Activated B cell treated with CpG ODN at 0.5 μM for 24 hours (primary cell): Measurements from ENCODE around the gene OR4D2. TPM values are rescaled to one million over a fixed set of nuclear protein-coding genes. Genes with fewer than 3 reads are reported as not detected.

ENCODE experiments used
- ATAC-seq: fragments of 200-7000 bp; cut with Tn5 transposase; one replicate; pipeline ENCODE4 v1.10.0; 2021; ENCODE audit warnings: low read depth, mild to moderate bottlenecking, moderate library complexity
- CTCF ChIA-PET: fragments of 350-600 bp; sonication (Branson Sonifier 250); formaldehyde crosslinking; loops from one replicate; lab custom pipeline; 2021; ENCODE audit warnings: antibody characterized with exemption; lab: Charles Lee
- POLR2A ChIA-PET: fragments of 350-600 bp; sonication (Branson Sonifier 250); formaldehyde crosslinking; loops from one replicate; lab custom pipeline; 2021; ENCODE audit warnings: antibody characterized with exemption; lab: Charles Lee
- DNase-seq: peaks from one replicate; pipeline ENCODE4 v3.0.0; 2022
- H3K27ac Mint-ChIP-seq: one replicate; pipeline ENCODE4 v1.8.0; 2020; ENCODE audit warnings: mixed read lengths
- H3K27me3 Mint-ChIP-seq: one replicate; pipeline ENCODE4 v1.8.0; 2021; ENCODE audit warnings: mixed read lengths
- H3K36me3 Mint-ChIP-seq: one replicate; pipeline ENCODE4 v1.8.0; 2021; ENCODE audit warnings: low read depth, mixed read lengths
- H3K4me1 Mint-ChIP-seq: one replicate; pipeline ENCODE4 v1.8.0; 2021; ENCODE audit warnings: mixed read lengths
- H3K4me3 Mint-ChIP-seq: one replicate; pipeline ENCODE4 v1.8.0; 2020; ENCODE audit warnings: mild to moderate bottlenecking, mixed read lengths
- H3K9me3 Mint-ChIP-seq: one replicate; pipeline ENCODE4 v1.8.0; 2020; ENCODE audit warnings: mixed read lengths
- CTCF ChIP-seq: fragments of 200-600 bp; IDR thresholded peaks from one replicate; pipeline ENCODE4 v1.8.0; 2022; ENCODE audit warnings: antibody characterized with exemption, mild to moderate bottlenecking
- intact Hi-C: fragments of 100-400 bp; cut with micrococcal nuclease; formaldehyde crosslinking; loops from one replicate; pipeline ENCODE4 v1.15.1; 2024
- total RNA-seq: library from RNA; stranded (reverse); gene quantifications from 2 replicates; pipeline ENCODE4 v1.2.3, GENCODE V29; 2022

OR4D2 gene
- total RNA-seq, 1 donor from 2014 or later, result not detected

- Mint-ChIP-seq H3K4me1 (no peaks in the 10 kb centered on the region), H3K27me3 (no peaks in the 10 kb centered on the region), H3K9me3 (no peaks in the 10 kb centered on the region), H3K4me3 (no peak overlapping the region), H3K27ac (no peak overlapping the region), H3K36me3 (peaks cover 19% of the 10 kb centered on the region)
- DNase-seq, result no peak
- TF ChIP-seq CTCF, result no peak
- POLR2A ChIA-PET, result no interaction called here
- CTCF ChIA-PET, result no interaction called here
- intact Hi-C loops, result no loop called here
- ATAC-seq, result no peak
These were observed 39.2 kb downstream of the OR4D2 start for GRCh38 chr17:58205936-58206335.

GRCh38 chr17:58207451-58207850 is 40.7 kb downstream of the OR4D2 start:
- H3K27me3 Mint-ChIP-seq, result no peaks in the 10 kb centered on the region
- POLR2A ChIA-PET, result no interaction called here
- CTCF ChIA-PET, result no interaction called here
- no peak for ATAC-seq
- H3K9me3 Mint-ChIP-seq, result no peaks in the 10 kb centered on the region
- peaks cover 25% of the 10 kb centered on the region for H3K36me3 Mint-ChIP-seq
- H3K4me1 Mint-ChIP-seq, result no peaks in the 10 kb centered on the region
- H3K4me3 Mint-ChIP-seq, result no peak overlapping the region
- H3K27ac Mint-ChIP-seq, result no peak overlapping the region
- no peak for DNase-seq
- TF ChIP-seq CTCF, result no peak
- intact Hi-C loops, result no loop called here

GRCh38 chr17:58208344-58208743 is 41.6 kb downstream of the OR4D2 start:
- no peaks in the 10 kb centered on the region for H3K9me3 Mint-ChIP-seq
- ATAC-seq, result no peak
- ChIA-PET POLR2A (no interaction called here), CTCF (no interaction called here)
- TF ChIP-seq CTCF, result no peak
- no peak overlapping the region for H3K27ac Mint-ChIP-seq
- no peak overlapping the region for H3K4me3 Mint-ChIP-seq
- no peaks in the 10 kb centered on the region for H3K4me1 Mint-ChIP-seq
- no peaks in the 10 kb centered on the region for H3K27me3 Mint-ChIP-seq
- intact Hi-C loops, result no loop called here
- DNase-seq, result no peak
- peaks cover 30% of the 10 kb centered on the region for H3K36me3 Mint-ChIP-seq

- Mint-ChIP-seq H3K4me1 (peaks cover 3% of the 10 kb centered on the region), H3K27me3 (no peaks in the 10 kb centered on the region), H3K36me3 (peaks cover 32% of the 10 kb centered on the region), H3K27ac (no peak overlapping the region), H3K9me3 (no peaks in the 10 kb centered on the region), H3K4me3 (no peak overlapping the region)
- no peak for ATAC-seq
- ChIA-PET POLR2A (no interaction called here), CTCF (interaction anchor here (2.2 kb wide), 1 partner anchor 11 kb away, joined by 9 read pairs; no protein-coding TSS in a partner anchor)
- DNase-seq, result no peak
- TF ChIP-seq CTCF, result no peak
- intact Hi-C loops, result no loop called here
These were observed 44.1 kb downstream of the OR4D2 start for GRCh38 chr17:58210922-58211321.

- ATAC-seq, result no peak
- H3K4me3 Mint-ChIP-seq, result no peak overlapping the region
- H3K36me3 Mint-ChIP-seq, result peaks cover 16% of the 10 kb centered on the region
- CTCF ChIA-PET, result interaction anchor here (0.7 to 3.0 kb wide), 5 partner anchors 12 to 34 kb away, joined by 3 to 16 read pairs (median 4); no protein-coding TSS in a partner anchor
- intact Hi-C loops, result no loop called here
- H3K9me3 Mint-ChIP-seq, result no peaks in the 10 kb centered on the region
- H3K27ac Mint-ChIP-seq, result peak overlapping the region; percentile 46
- DNase-seq, result no peak
- no peaks in the 10 kb centered on the region for H3K27me3 Mint-ChIP-seq
- H3K4me1 Mint-ChIP-seq, result peaks cover 38% of the 10 kb centered on the region
- no peak for TF ChIP-seq CTCF
- POLR2A ChIA-PET, result interaction anchor here (1.0 kb wide), 1 partner anchor 416 kb away, joined by 3 read pairs; no protein-coding TSS in a partner anchor
These were observed 48.9 kb downstream of the OR4D2 start for GRCh38 chr17:58215685-58216084.
